H9 (cell line): Measurements from ENCODE around the gene LRRC7. TPM values are rescaled to one million over a fixed set of nuclear protein-coding genes. Genes with fewer than 3 reads are reported as not detected.

Source experiments
- DNase-seq: peaks from one replicate; pipeline ENCODE4 v3.0.0-alpha.2; 2017
- H2AFZ ChIP-seq: one replicate; pipeline ENCODE4 v1.6.1; 2013; ENCODE audit warnings: mild to moderate bottlenecking, low read length, control low read depth, moderate library complexity
- H2AK5ac ChIP-seq: 2 replicates; pipeline ENCODE4 v1.6.1; 2013; ENCODE audit warnings: low read length, control low read depth, mixed read lengths; ENCODE audit not compliant: insufficient read length
- H2BK120ac ChIP-seq: one replicate; pipeline ENCODE4 v1.6.1; 2013; ENCODE audit warnings: low read depth, mild to moderate bottlenecking, low read length, control low read depth, inconsistent platforms; ENCODE audit not compliant: poor library complexity, severe bottlenecking
- H2BK12ac ChIP-seq: 2 replicates; pipeline ENCODE4 v1.6.1; 2013; ENCODE audit warnings: low read length, control low read depth, mixed read lengths, low read depth; ENCODE audit not compliant: insufficient read length
- H2BK15ac ChIP-seq: 2 replicates; pipeline ENCODE4 v1.6.1; 2013; ENCODE audit warnings: low read depth, low read length, control low read depth
- H2BK20ac ChIP-seq: one replicate; pipeline ENCODE4 v1.6.1; 2013; ENCODE audit warnings: low read depth, mild to moderate bottlenecking, low read length, control low read depth, inconsistent platforms; ENCODE audit not compliant: poor library complexity, severe bottlenecking
- H2BK5ac ChIP-seq: 2 replicates; pipeline ENCODE4 v1.6.1; 2013; ENCODE audit warnings: low read length, control low read depth, mixed read lengths; ENCODE audit not compliant: insufficient read length
- H3K14ac ChIP-seq: 2 replicates; pipeline ENCODE4 v1.6.1; 2013; ENCODE audit warnings: low read length, control low read depth; ENCODE audit not compliant: insufficient read depth
- H3K18ac ChIP-seq: 2 replicates; pipeline ENCODE4 v1.6.1; 2013; ENCODE audit warnings: low read depth, mild to moderate bottlenecking, mixed read lengths, low read length, control low read depth; ENCODE audit not compliant: insufficient read length
- H3K23ac ChIP-seq: 2 replicates; pipeline ENCODE4 v1.6.1; 2013; ENCODE audit warnings: low read length, control low read depth, mixed read lengths, low read depth; ENCODE audit not compliant: insufficient read length
- H3K23me2 ChIP-seq: 2 replicates; pipeline ENCODE4 v1.6.1; 2013; ENCODE audit warnings: low read depth, mild to moderate bottlenecking, mixed read lengths, low read length, control low read depth; ENCODE audit not compliant: insufficient read length, poor library complexity, severe bottlenecking
- H3K27ac ChIP-seq: 2 replicates; pipeline ENCODE4 v1.5.1; 2013; ENCODE audit warnings: low read length, control low read depth, mixed read lengths, low read depth; ENCODE audit not compliant: insufficient read length
- H3K27me3 ChIP-seq: 2 replicates; pipeline ENCODE4 v1.6.1; 2013; ENCODE audit warnings: low read length, control low read depth, inconsistent platforms; ENCODE audit not compliant: insufficient read depth
- H3K4ac ChIP-seq: 2 replicates; pipeline ENCODE4 v1.6.1; 2013; ENCODE audit warnings: low read depth, mild to moderate bottlenecking, control low read depth, inconsistent platforms, low read length, moderate library complexity
- H3K4me1 ChIP-seq: 2 replicates; pipeline ENCODE4 v1.6.1; 2013; ENCODE audit warnings: low read length, control low read depth, inconsistent platforms; ENCODE audit not compliant: insufficient read depth
- H3K4me2 ChIP-seq: 2 replicates; pipeline ENCODE4 v1.6.1; 2013; ENCODE audit warnings: low read length, control low read depth, mixed read lengths; ENCODE audit not compliant: insufficient read length, insufficient read depth
- H3K56ac ChIP-seq: 2 replicates; pipeline ENCODE4 v1.6.1; 2013; ENCODE audit warnings: low read depth, mild to moderate bottlenecking, mixed read lengths, low read length, control low read depth; ENCODE audit not compliant: insufficient read length
- H3K79me1 ChIP-seq: 2 replicates; pipeline ENCODE4 v1.6.1; 2013; ENCODE audit warnings: low read depth, mild to moderate bottlenecking, moderate library complexity, low read length, control low read depth, inconsistent platforms; ENCODE audit not compliant: insufficient read depth, poor library complexity, severe bottlenecking
- H3K79me2 ChIP-seq: 2 replicates; pipeline ENCODE4 v1.6.1; 2013; ENCODE audit warnings: low read length, control low read depth, inconsistent platforms; ENCODE audit not compliant: insufficient read depth
- H3K9ac ChIP-seq: 2 replicates; pipeline ENCODE4 v1.6.1; 2013; ENCODE audit warnings: low read length, control low read depth, mixed read lengths; ENCODE audit not compliant: insufficient read length; ENCODE audit errors: extremely low read depth
- H3K9me3 ChIP-seq: one replicate; pipeline ENCODE4 v1.6.1; 2013; ENCODE audit warnings: low read depth, low read length, inconsistent platforms; ENCODE audit not compliant: control insufficient read depth
- H3T11ph ChIP-seq: one replicate; pipeline ENCODE4 v1.6.1; 2013; ENCODE audit warnings: mild to moderate bottlenecking, low read length, control low read depth, inconsistent platforms
- H4K20me1 ChIP-seq: one replicate; pipeline ENCODE4 v1.6.1; 2013; ENCODE audit not compliant: control insufficient read depth, insufficient read length, insufficient read depth
- H4K5ac ChIP-seq: 2 replicates; pipeline ENCODE4 v1.6.1; 2013; ENCODE audit warnings: low read depth, mild to moderate bottlenecking, mixed read lengths, low read length, control low read depth; ENCODE audit not compliant: insufficient read length
- H4K8ac ChIP-seq: replicated peaks from 2 replicates; pipeline ENCODE4 v1.6.1; 2013; ENCODE audit warnings: low read length, control low read depth, mixed read lengths, low read depth; ENCODE audit not compliant: insufficient read length
- H4K91ac ChIP-seq: 2 replicates; pipeline ENCODE4 v1.6.1; 2013; ENCODE audit warnings: low read depth, mild to moderate bottlenecking, moderate library complexity, mixed read lengths, low read length, control low read depth; ENCODE audit not compliant: insufficient read length
- H3K27ac Mint-ChIP-seq, 3 experiments: 2 replicates in 2 of 3; 3 replicates in 1 of 3; pipeline ENCODE4 v1.8.0; 2020 to 2021; ENCODE audit warnings: mixed read lengths in 3 of 3, mild to moderate bottlenecking in 1 of 3, moderate library complexity in 1 of 3
- H3K27me3 Mint-ChIP-seq: 2 replicates; pipeline ENCODE4 v1.8.0; 2021; ENCODE audit warnings: low read depth, mild to moderate bottlenecking, moderate library complexity, mixed read lengths
- H3K36me3 Mint-ChIP-seq, 3 experiments: 2 replicates in 2 of 3; 3 replicates in 1 of 3; pipeline ENCODE4 v1.8.0; 2020 to 2021; ENCODE audit warnings: low read depth in 3 of 3, mixed read lengths in 3 of 3; ENCODE audit not compliant: insufficient read depth in 1 of 3
- H3K4me1 Mint-ChIP-seq, 2 experiments: 2 replicates each; pipeline ENCODE4 v1.8.0; 2020; ENCODE audit warnings: mixed read lengths in 2 of 2
- H3K4me3 Mint-ChIP-seq, 2 experiments: 2 replicates in 1 of 2; 3 replicates in 1 of 2; pipeline ENCODE4 v1.8.0; 2020 to 2021; ENCODE audit warnings: mild to moderate bottlenecking in 2 of 2, mixed read lengths in 2 of 2, moderate library complexity in 1 of 2
- H3K9me3 Mint-ChIP-seq, 2 experiments: 2 replicates in 1 of 2; 3 replicates in 1 of 2; pipeline ENCODE4 v1.8.0; 2020; ENCODE audit warnings: mild to moderate bottlenecking in 2 of 2, mixed read lengths in 2 of 2, moderate library complexity in 1 of 2
- CTCF ChIP-seq: fragments of 200-600 bp; sonication (generic); conservative IDR thresholded peaks from 3 replicates; pipeline ENCODE4 v1.8.0; 2021; ENCODE audit warnings: antibody characterized with exemption, mild to moderate bottlenecking
- WGBS: extraction: QIAGEN DNeasy Blood & Tissue Kit; methylation state at CpG from one replicate; pipeline ENCODE4 v1.1.7; 2013; ENCODE audit warnings: missing lambda C conversion rate, low lambda C conversion rate, mixed read lengths; ENCODE audit not compliant: insufficient read length; ENCODE audit errors: extremely low coverage; 5-methylcytosine and 5-hydroxymethylcytosine counted together
- total RNA-seq: library from RNA; stranded (reverse); gene quantifications from 2 replicates; pipeline ENCODE4 v1.2.1, GENCODE V29; 2021

LRRC7 gene
- total RNA-seq, 1 experiment from 2014 or later = not detected

GRCh38 chr1:69982992-69983391 is 415.3 kb downstream of the LRRC7 start:
- Histone ChIP-seq H3K27ac (no peak overlapping the region), H3K4ac (no peak overlapping the region), H2BK20ac (no peak overlapping the region), H2AK5ac (no peak overlapping the region), H2BK15ac (no peak overlapping the region), H4K91ac (no peak overlapping the region), H3K79me2 (no peaks in the 10 kb centered on the region), H4K8ac (no peak overlapping the region), H3K9me3 (no peaks in the 10 kb centered on the region), H3T11ph (no peak overlapping the region), H3K4me1 (no peaks in the 10 kb centered on the region), H3K27me3 (no peaks in the 10 kb centered on the region), H3K18ac (no peak overlapping the region), H2BK5ac (no peak overlapping the region), H3K4me2 (no peak overlapping the region), H4K5ac (no peak overlapping the region), H2BK12ac (no peak overlapping the region), H2AFZ (no peak overlapping the region), H3K79me1 (no peaks in the 10 kb centered on the region), H3K56ac (no peak overlapping the region), H3K23me2 (no peaks in the 10 kb centered on the region), H3K9ac (no peak overlapping the region), H4K20me1 (no peaks in the 10 kb centered on the region), H3K23ac (no peak overlapping the region), H3K14ac (no peak overlapping the region), H2BK120ac (no peak overlapping the region)
- no peak for TF ChIP-seq CTCF
- Mint-ChIP-seq H3K9me3 (no peaks in the 10 kb centered on the region), H3K36me3 (no peaks in the 10 kb centered on the region), H3K4me3 (no peak overlapping the region), H3K27me3 (peaks cover 2% of the 10 kb centered on the region; the same call in 1 of the 2 replicates), H3K27ac (no peak overlapping the region), H3K4me1 (peaks cover 3% of the 10 kb centered on the region in 2 experiments; a peak in 1 of 4 replicates)
- no peak for DNase-seq
- WGBS = no CpG with 5 or more reads among the region's 1 CpG
